RKO (cell line): ENCODE measurements around the gene ADIPOR2.

ENCODE experiments used
- DNase-seq: peaks from one replicate; pipeline ENCODE4 v3.0.0-alpha.2; 2016; ENCODE audit warnings: low spot score

ADIPOR2 gene

DNA sequence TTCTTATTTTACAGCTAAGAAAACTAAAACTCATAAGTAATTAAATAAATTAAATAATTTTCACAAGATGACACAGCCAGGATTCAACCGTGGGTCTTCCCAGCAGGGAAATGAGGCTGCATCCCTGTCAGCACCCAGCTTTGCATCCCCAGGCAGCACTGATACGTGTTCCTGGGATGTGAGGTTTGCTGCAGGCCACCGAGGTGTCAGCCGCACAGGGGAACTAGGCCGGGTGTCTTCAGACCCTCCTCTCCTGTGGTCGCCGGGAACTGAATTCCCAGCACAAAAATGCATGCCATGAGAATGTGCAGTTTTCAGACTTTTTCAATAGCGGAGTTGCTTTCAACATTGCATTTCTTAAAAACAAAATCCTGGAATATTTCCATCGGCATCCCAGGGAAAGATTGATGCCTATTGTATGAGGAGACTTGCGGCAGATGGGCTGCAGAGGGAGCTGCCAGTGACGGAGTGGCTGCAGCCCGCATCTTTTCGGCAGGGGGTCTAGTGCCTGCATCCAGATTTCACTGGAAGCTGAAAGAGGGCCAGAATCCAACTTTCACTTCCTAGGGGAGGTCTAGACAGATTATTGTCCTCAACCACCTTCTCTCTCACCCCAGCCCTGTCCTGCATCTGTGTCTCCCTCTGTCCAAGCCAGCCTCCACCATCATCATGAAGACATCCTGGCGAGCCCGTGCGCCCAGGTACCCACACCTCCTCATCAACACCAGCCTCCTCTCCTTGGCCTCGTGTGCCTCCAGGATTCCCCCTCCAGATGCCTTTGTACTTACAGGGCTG is 142.1 kb downstream of the ADIPOR2 start:
- DNase-seq = no peak

DNA sequence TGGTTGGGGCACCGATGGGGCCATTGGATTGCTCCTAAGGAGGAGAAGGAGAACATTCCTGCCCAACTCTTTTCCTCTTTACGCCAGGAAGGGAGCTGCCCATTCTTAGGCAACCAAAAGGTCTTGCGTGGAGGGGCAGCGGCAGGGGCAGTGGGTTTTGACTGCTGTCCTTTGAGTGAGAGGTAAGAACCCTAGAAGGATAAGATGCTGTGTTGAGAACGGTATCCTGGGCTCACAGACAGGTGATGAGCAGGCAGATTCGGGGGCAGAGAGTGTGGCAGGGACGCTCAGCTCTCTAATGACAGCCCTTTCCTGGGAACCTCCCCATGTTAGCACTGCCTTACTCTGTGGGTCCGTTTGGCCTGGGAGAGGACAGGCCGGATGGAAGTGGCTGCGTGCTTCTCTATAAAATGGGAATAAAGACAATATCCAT is 142.7 kb downstream of the ADIPOR2 start:
- DNase-seq = no peak

DNA sequence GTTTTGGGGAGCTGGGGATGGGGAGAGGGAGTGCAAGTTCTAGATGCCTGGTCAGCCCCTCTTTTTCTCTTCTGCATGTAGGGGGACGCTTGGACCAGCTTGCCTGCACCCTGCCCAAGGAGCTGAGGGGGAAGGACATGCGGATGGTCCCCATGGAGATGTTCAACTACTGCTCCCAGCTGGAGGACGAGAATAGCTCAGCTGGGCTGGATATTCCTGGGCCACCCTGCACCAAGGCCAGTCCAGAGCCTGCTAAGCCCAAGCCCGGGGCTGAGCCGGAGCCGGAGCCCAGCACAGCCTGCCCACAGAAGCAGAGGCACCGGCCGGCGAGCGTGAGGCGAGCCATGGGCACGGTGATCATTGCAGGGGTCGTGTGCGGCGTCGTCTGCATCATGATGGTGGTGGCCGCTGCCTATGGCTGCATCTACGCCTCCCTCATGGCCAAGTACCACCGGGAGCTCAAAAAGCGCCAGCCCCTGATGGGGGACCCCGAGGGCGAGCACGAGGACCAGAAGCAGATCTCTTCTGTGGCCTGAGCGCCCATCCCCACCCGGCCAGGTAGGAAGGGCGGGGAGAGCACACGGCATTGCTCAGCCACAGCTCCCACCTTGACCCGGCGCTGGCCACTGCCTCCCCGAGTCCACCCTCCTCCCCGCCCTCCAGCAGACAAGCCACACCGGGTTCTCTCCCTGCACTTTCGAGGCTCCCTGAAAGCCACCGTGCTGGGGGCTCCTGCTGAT is 143.5 kb downstream of the ADIPOR2 start:
- no peak for DNase-seq

DNA sequence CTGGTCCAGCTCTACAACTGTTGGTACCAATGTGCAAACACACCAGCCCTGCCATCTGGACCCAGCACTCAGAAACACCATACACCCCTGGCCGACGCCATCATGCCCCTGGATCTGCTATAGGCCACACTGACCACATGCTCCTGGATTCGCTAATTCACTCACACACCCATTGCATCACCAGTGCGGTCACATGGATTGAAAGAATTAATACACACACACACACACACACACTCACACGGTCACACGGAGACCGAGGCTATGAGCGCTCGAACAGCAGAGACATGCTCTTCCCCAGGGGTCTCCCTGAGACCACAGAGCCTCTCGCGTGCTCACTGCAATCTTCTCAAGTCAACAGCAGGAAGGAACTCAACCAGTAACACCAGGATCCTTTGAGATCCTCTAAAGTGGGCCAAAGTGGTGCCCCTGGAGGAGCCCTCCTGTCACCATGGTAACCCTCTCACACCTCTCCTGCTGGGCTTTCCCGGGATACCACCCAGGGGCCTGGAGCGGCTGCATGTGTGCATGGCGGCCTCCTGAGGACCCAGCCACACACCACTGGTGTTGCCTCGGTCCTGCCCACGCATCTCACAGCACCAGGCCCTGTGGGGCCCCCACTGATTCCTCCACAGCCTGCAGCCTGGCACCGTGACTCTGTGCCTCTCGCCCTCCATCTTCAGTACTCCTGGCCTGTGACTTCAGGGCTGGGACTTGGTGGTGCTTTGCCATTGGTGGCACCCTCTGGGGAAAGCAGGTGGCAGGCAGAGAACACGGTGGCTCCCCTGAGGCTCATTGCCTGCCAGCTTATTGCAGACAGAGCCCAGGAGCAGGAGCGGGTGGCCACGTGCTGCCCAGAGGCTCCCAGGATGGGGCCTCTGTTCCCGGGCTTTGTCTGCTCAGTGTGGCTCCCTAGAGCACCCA is 144.6 kb downstream of the ADIPOR2 start:
- DNase-seq = no peak

DNA sequence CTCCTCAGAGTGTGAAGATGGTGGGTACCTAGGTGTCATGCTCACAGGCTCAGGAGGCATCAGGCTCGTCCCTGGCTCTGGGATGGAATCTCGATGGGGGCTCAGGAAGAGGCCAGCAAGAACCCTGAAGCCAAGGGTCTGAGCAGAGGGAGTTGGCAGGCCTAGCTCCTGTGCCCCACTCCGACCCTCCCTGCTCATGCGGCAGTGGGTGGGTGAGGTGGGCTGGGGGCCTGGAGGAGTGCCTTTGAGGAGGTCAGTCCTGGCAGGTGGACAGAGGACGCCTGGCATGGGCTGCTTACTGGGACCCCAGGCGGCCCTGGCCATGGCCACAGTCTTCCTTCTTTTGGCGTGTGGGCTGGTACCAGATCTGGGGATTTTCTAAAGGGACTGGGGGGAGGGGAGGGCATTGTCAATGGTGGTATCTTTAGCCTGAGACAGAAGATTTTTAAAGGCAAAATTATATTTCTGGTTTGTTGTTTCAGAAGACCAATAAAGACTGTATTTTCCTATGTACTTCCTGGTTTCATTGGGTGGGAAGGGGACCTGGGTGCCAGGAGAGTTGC is 145.5 kb downstream of the ADIPOR2 start:
- DNase-seq = no peak

DNA sequence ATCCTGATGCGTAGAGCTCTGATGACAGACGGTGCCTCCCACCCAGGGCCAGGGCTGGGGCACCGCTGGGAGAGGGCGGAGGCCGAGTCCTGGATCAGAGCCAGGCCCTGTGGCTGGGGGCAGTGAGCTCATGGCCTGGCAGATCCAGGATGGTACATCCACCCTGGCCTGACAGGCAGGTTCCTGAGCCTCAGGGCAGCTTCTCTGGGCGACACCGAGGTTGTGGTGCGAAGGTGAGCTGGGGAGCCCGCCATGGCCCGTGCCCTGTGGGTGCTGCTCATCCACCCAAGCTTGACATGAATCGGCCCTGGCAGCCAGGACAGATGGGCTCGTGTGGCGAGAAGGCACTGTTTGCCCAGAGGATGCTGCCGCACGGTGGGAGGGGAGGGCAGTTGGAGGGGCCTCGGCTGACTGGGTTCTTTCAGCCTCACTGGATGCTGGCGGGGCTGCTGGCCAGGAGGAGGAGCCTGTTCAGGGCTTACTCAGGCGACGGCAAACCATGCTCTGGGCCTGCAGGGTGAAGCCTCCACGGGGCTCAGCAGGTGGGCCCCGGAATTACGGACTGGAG is 146.1 kb downstream of the ADIPOR2 start:
- no peak for DNase-seq

DNA sequence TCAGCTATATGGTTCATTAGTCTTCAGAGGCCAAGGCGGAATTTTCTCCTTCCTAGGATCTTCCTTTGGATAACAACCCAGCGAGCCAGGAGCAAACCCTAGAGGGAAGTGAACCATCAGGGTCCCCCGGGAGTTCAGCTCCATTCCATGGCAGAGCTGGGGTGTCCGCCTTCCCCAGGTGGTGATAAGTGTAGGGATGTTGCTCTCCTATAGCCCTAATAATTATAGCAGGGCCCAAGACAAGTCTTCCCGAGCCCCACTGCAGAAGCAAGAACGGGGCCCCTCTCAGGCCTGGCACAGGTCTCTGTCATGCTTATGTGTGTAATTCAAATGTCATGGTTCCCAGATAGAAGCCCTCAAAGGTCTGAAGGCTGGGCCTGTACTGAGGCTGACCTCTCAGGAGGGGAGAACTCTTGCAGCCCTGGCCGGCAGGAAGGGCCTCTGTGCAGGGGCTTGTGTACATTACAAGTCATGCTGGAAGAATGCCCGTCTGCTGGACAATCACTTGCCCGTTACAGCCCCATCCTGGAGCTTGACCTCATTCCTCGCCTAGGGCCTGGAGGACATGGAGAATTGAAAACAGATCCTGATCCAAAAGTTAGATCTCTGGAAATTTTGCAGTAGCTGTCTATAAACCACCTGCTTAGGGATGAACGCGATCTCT is 146.8 kb downstream of the ADIPOR2 start:
- no peak for DNase-seq
